HCT116 (cell line): ENCODE results near the gene SSX2IP.

Experiments
- EZH2 ChIP-seq: fragments of 200-600 bp; sonication (generic); IDR thresholded peaks from 2 replicates; pipeline ENCODE4 v1.6.1; 2017; ENCODE audit warnings: antibody characterized with exemption, mixed run types
- POLR2A ChIP-seq: IDR thresholded peaks from 2 replicates; pipeline ENCODE4 v1.7.0; 2011; ENCODE audit warnings: borderline replicate concordance; ENCODE audit not compliant: insufficient read depth, insufficient read length; ENCODE audit errors: extremely low read depth
- SP1 ChIP-seq: IDR thresholded peaks from 2 replicates; pipeline ENCODE4 v1.6.1; 2012; ENCODE audit warnings: low read depth
- TF ChIP-seq, protein P1 (sequence below): IDR thresholded peaks from 2 replicates; pipeline ENCODE4 v1.6.1; 2012; ENCODE audit warnings: low read depth
- TF ChIP-seq, protein P2 (sequence below), 3 experiments: fragments of 200-600 bp in 1 of 3; sonication (generic) in 1 of 3; IDR thresholded peaks in 2 of 3; conservative IDR thresholded peaks in 1 of 3; 2 replicates each; pipeline ENCODE4 v1.5.1; 2012 to 2017; ENCODE audit warnings: low read depth in 2 of 3, low read length in 2 of 3, antibody characterized with exemption in 1 of 3, borderline replicate concordance in 1 of 3, control low read depth in 1 of 3, mild to moderate bottlenecking in 1 of 3, mixed read lengths in 1 of 3, mixed run types in 1 of 3, moderate library complexity in 1 of 3; ENCODE audit not compliant: insufficient read depth in 1 of 3

DNA sequence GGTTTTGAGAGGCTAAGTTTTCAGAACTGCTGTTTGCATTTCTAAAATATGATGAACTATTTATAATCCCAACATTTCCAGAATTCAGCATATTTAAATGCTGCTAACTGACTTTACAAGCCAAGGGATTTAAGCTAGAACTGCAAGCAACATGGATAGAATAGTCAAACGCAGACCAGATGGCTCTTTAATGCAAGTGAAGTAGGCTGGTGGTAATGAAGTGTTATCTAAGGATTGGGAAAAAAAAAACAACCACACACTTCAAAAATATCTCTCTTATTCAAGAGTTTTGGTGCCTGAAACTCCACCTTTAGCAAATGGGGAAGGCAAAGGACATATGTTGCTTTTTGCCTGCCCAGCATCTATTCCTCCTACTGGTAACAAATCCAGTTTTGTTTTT lies 20.9 kb upstream of the SSX2IP start:
- TF ChIP-seq, protein P1, sequence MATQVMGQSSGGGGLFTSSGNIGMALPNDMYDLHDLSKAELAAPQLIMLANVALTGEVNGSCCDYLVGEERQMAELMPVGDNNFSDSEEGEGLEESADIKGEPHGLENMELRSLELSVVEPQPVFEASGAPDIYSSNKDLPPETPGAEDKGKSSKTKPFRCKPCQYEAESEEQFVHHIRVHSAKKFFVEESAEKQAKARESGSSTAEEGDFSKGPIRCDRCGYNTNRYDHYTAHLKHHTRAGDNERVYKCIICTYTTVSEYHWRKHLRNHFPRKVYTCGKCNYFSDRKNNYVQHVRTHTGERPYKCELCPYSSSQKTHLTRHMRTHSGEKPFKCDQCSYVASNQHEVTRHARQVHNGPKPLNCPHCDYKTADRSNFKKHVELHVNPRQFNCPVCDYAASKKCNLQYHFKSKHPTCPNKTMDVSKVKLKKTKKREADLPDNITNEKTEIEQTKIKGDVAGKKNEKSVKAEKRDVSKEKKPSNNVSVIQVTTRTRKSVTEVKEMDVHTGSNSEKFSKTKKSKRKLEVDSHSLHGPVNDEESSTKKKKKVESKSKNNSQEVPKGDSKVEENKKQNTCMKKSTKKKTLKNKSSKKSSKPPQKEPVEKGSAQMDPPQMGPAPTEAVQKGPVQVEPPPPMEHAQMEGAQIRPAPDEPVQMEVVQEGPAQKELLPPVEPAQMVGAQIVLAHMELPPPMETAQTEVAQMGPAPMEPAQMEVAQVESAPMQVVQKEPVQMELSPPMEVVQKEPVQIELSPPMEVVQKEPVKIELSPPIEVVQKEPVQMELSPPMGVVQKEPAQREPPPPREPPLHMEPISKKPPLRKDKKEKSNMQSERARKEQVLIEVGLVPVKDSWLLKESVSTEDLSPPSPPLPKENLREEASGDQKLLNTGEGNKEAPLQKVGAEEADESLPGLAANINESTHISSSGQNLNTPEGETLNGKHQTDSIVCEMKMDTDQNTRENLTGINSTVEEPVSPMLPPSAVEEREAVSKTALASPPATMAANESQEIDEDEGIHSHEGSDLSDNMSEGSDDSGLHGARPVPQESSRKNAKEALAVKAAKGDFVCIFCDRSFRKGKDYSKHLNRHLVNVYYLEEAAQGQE = no peak
- TF ChIP-seq POLR2A (no peak), EZH2 (no peak), SP1 (no peak)
- TF ChIP-seq, protein P2, sequence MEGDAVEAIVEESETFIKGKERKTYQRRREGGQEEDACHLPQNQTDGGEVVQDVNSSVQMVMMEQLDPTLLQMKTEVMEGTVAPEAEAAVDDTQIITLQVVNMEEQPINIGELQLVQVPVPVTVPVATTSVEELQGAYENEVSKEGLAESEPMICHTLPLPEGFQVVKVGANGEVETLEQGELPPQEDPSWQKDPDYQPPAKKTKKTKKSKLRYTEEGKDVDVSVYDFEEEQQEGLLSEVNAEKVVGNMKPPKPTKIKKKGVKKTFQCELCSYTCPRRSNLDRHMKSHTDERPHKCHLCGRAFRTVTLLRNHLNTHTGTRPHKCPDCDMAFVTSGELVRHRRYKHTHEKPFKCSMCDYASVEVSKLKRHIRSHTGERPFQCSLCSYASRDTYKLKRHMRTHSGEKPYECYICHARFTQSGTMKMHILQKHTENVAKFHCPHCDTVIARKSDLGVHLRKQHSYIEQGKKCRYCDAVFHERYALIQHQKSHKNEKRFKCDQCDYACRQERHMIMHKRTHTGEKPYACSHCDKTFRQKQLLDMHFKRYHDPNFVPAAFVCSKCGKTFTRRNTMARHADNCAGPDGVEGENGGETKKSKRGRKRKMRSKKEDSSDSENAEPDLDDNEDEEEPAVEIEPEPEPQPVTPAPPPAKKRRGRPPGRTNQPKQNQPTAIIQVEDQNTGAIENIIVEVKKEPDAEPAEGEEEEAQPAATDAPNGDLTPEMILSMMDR (IDR thresholded peaks at IDR 0.05 in 2 of 3, conservative IDR thresholded peaks at IDR 0.05 in 1 of 3; ENCODE audit: borderline replicate concordance in 1 of 3, insufficient read depth in 1 of 3, low read depth in 2 of 3, low read length in 2 of 3) = no peak
